Aorta (tissue), 5 donors: ENCODE results near the gene SERPIND1. TPM values are rescaled to one million over a fixed set of nuclear protein-coding genes. Genes with fewer than 3 reads are reported as not detected.
"Not testable (repeated sequence)": the region's sequence is repeated elsewhere in the genome, so short reads cannot be mapped to it uniquely, and the experiment has no call there.

Source experiments
- ATAC-seq: fragments of 200-7000 bp; cut with Tn5 transposase; one replicate; pipeline ENCODE4 v1.9.1; 2022; ENCODE audit warnings: moderate library complexity; ENCODE audit not compliant: low FRiP score
- DNase-seq, 2 donors: peaks; one replicate each; pipeline ENCODE4 v3.0.0-alpha.2; 2020
- H3K27ac ChIP-seq, 2 donors: one replicate each; pipeline ENCODE4 v1.5.1; 2013; ENCODE audit warnings: low read length in 2 of 2, mild to moderate bottlenecking in 2 of 2, moderate library complexity in 2 of 2, control low read depth in 1 of 2, inconsistent platforms in 1 of 2, low read depth in 1 of 2
- H3K27me3 ChIP-seq, 2 donors: one replicate each; pipeline ENCODE4 v1.6.1; 2013; ENCODE audit warnings: control low read depth in 1 of 2, low read length in 1 of 2, mild to moderate bottlenecking in 1 of 2, moderate library complexity in 1 of 2; ENCODE audit not compliant: insufficient read depth in 2 of 2, control insufficient read depth in 1 of 2
- H3K36me3 ChIP-seq, 2 donors: one replicate each; pipeline ENCODE4 v1.6.1; 2013; ENCODE audit warnings: control low read depth in 1 of 2, low read length in 1 of 2, mild to moderate bottlenecking in 1 of 2; ENCODE audit not compliant: insufficient read depth in 2 of 2, control insufficient read depth in 1 of 2
- H3K4me1 ChIP-seq, 2 donors: one replicate each; pipeline ENCODE4 v1.6.1; 2013; ENCODE audit warnings: low read length in 2 of 2, control low read depth in 1 of 2, mild to moderate bottlenecking in 1 of 2, moderate library complexity in 1 of 2; ENCODE audit not compliant: insufficient read depth in 2 of 2, control insufficient read depth in 1 of 2
- H3K4me3 ChIP-seq, 2 donors: one replicate each; pipeline ENCODE4 v1.5.1; 2013; ENCODE audit warnings: low read length in 2 of 2, control low read depth in 1 of 2, mild to moderate bottlenecking in 1 of 2
- H3K9me3 ChIP-seq: one replicate; pipeline ENCODE4 v1.6.1; 2013; ENCODE audit warnings: mild to moderate bottlenecking, low read length; ENCODE audit not compliant: control insufficient read depth
- WGBS, 2 donors: extraction: QIAGEN DNeasy Blood & Tissue Kit; methylation state at CpG; one replicate each; pipeline ENCODE4 v1.1.7; 2013; 5-methylcytosine and 5-hydroxymethylcytosine counted together
- intact Hi-C, 2 donors: fragments of 100-400 bp; cut with DNase I; formaldehyde crosslinking; loops; one replicate each; pipeline versions ENCODE4 v1.14.2 to v1.15.0; 2022
- polyA plus RNA-seq, 2 donors: library from polyadenylated mRNA; stranded (reverse); fragments of 200-250 nt; gene quantifications; one replicate each; pipeline ENCODE4 v1.2.3, GENCODE V29; 2013
- total RNA-seq, 2 donors: library from RNA; stranded (reverse); fragmentation: NEBNext Ultra II Directional; extraction: Animal tissue kit (Norgen Biotek cat#: 25700); gene quantifications; one replicate each; pipeline ENCODE4 v1.2.1, GENCODE V29; 2021
- donor health status: healthy with polysubstance abuse.
- donor health status: Bipolar disorder and iron deficiency.
- donor health status: DM: no; HTN: no; CAD: no.
- donor health status: DM: no; HTN: no; CAD: no.
- donor health status: DM: yes; HTN: yes; CAD: no.

The SERPIND1 gene
- total and polyA plus RNA-seq, 4 donors, result 0.15 to 0.38 (median 0.23) TPM; not detected in 1

DNA sequence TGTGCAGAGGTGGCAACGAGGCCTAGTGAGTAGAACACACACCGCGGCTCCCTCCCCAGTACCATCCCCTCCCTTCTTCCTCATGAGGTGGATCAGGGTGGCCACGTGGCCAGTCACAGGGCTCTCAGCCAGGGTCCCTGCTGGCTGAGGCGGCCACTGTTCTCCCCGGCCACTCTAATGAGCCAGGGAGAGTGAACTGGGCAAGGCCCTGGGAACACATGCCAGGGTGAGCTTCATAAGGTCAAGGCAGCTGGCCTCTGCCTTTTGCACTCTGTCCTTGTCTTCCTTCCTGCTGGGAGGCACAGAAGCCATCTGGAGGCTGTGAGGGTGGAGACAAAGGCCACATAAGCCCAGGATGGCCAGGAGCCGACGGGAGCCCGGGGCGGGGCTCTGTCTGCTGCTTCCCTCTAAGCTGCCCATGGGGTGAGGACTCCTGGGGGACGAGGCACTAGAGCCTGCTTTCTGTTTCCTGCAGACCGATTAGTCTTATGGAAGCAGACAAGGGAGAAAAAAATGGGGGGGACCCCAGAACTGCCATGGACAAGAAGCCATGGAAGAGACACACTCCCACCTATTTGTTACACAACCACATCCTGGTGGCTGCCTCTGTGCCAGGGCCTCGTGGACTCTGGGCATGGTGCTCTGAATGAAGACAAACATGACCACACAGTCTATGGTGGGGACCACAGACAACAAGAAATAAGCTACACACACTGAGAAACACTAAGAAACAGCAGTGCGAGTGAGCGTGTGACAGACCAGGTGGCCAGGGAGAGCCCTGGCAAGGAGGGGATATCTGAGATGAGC lies 38.4 kb upstream of the SERPIND1 start:
- H3K27me3 ChIP-seq, H3K36me3 ChIP-seq, H3K4me3 ChIP-seq, ATAC-seq, H3K27ac ChIP-seq, intact Hi-C loops, H3K4me1 ChIP-seq, H3K9me3 ChIP-seq, DNase-seq: not testable (repeated sequence)
- 81 to 83% methylated on average over 9 of the region's 15 CpGs for WGBS, 2 donors

DNA sequence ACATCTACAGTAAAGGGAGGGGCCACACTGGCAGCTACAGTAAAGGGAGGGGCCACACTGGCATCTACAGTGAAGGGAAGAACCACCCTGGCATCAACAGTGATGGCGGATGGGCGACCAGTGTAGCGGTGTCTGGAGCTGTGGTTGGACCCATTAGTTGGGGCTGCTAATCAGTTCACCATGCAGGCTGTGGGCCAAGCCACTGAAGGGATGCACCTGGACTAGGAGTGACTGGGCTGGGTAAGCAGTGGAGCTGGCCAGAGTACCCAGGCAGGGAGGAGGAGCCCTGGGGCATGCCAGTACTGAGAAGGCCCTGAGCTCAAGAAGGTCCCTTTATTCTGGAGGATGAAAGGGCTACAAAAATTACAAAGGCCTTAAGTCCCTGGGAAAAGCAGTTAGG lies 37.0 kb upstream of the SERPIND1 start:
- not testable (repeated sequence) for ATAC-seq, H3K36me3 ChIP-seq

DNA sequence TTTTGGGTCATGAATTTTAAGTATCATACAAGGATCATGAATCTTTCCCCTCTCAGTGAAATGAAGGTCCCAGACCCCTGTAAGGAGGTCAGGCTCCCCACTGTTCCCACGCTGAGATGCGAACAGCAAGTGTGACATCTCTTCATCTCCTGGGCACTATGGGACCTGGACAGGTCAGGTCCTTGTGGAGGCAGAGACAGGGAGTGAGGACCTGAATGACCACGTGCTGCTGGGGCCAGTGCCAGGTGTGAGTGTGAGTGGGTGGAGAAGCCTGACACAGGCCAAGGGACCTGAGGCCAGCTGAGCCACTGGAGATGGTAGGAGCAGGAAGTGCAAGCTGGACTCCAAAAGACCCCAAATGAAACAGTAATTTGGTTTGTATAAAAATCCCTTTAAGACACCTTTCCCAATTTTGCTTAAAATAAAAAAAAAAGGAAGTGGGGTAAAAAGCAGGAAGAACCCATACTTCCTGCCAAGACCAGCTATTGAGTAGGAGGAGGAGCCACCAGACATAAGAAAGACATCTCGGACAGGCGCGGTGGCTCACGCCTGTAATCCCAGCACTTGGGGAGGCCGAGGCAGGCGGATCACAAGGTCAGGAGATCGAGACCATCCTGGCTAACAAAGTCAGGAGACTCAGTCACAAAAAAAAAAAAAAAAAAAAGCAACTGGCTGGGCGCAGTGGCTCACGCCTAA lies 35.4 kb upstream of the SERPIND1 start:
- H3K36me3 ChIP-seq, result peaks cover 0 to 2% of the 10 kb centered on the region in 2 donors

More for the DNA sequence above, 37.0 kb upstream of the SERPIND1 start:
- DNase-seq, H3K27ac ChIP-seq, H3K27me3 ChIP-seq, intact Hi-C loops, H3K4me1 ChIP-seq, H3K4me3 ChIP-seq, H3K9me3 ChIP-seq: not testable (repeated sequence)
- WGBS, 2 donors, result 96 to 97% methylated on average over 3 of the region's 3 CpGs

DNA sequence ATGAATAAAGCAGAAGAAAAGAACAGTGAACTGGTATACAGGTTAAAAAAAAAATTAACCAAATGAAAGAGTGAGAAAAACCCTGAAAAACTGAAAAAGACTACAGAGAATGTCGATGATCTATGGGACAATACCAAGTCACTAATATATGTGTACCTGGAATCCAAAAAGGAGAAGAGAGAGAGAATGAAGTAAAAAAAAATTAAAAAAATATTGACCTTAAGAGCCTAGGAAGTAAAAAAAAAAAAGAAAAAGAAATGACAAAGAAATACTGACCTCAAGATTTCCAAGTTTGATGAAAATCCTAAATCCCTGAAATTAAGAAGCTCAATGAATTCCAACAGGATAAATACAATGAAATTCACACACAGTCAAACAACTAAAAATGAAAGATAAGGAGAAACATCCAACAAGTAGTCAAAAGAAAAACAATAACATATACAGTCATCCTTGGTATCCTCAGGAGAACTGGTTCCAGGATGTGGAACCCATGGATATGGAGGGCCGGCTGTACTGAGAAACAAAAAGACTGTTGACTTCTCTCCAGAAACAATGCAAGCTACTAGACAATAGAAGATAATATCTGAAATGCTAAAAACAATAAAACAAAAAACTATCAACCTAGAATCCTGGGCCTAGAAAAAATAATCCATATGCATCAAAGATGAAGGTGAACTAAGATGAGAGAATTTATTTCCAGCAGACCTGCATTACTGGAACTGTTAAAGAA lies 33.5 kb upstream of the SERPIND1 start:
- ATAC-seq, result no peak

More for the DNA sequence above, 35.4 kb upstream of the SERPIND1 start:
- no peak overlapping the region for H3K27ac ChIP-seq
- DNase-seq, result no peak
- 90 to 92% methylated on average over 12 of the region's 12 CpGs for WGBS, 2 donors
- no peak overlapping the region for H3K4me3 ChIP-seq
- intact Hi-C loops, result no loop called here
- H3K27me3 ChIP-seq, result no peaks in the 10 kb centered on the region
- no peaks in the 10 kb centered on the region for H3K4me1 ChIP-seq
- ATAC-seq, result no peak
- H3K9me3 ChIP-seq, result no peaks in the 10 kb centered on the region

DNA sequence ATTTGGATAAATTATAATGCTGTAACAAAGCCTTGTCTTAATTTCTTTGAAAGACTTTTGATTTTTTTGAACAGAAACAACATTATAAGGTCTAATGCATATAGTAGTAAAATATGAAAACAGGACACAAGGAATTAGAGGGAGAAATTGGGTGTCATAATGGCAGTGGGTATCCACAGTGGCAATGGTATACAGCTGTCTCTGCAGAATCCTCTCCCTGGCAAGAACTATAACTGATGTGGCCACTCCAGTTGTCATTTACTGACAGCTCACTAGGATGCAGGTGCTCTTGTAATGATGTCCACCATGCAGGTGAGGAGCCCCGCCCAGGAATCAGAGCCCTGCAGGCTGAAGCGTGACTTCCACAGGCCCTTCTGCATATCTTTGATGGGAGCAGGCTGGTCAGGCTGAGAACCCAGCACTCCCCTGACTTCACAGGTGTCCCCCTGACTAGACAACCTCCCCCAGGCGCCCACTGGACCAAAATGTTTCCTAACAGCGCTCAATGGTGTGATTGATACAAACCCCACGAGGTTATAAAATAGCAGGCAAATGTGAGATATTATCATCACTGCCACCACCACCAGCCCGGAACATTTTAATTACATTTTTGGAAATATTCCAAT lies 32.8 kb upstream of the SERPIND1 start:
- Histone ChIP-seq H3K9me3 (no peaks in the 10 kb centered on the region), H3K27me3 (no peaks in the 10 kb centered on the region), H3K4me3 (no peak overlapping the region), H3K4me1 (no peaks in the 10 kb centered on the region), H3K27ac (no peak overlapping the region), H3K36me3 (peaks cover 1 to 2% of the 10 kb centered on the region in 2 donors)
- intact Hi-C loops, result no loop called here
- no peak for DNase-seq
- ATAC-seq, result no peak
- WGBS, 2 donors, result 85 to 89% methylated on average over 6 of the region's 6 CpGs

More for the DNA sequence above, 33.5 kb upstream of the SERPIND1 start:
- no peaks in the 10 kb centered on the region for H3K9me3 ChIP-seq
- H3K27ac ChIP-seq, result no peak overlapping the region
- H3K27me3 ChIP-seq, result no peaks in the 10 kb centered on the region
- intact Hi-C loops, result no loop called here
- no peaks in the 10 kb centered on the region for H3K4me1 ChIP-seq
- no peak for DNase-seq
- 90 to 95% methylated on average over 2 of the region's 2 CpGs for WGBS, 2 donors
- H3K36me3 ChIP-seq, result peaks cover 1 to 2% of the 10 kb centered on the region in 2 donors
- H3K4me3 ChIP-seq, result no peak overlapping the region

DNA sequence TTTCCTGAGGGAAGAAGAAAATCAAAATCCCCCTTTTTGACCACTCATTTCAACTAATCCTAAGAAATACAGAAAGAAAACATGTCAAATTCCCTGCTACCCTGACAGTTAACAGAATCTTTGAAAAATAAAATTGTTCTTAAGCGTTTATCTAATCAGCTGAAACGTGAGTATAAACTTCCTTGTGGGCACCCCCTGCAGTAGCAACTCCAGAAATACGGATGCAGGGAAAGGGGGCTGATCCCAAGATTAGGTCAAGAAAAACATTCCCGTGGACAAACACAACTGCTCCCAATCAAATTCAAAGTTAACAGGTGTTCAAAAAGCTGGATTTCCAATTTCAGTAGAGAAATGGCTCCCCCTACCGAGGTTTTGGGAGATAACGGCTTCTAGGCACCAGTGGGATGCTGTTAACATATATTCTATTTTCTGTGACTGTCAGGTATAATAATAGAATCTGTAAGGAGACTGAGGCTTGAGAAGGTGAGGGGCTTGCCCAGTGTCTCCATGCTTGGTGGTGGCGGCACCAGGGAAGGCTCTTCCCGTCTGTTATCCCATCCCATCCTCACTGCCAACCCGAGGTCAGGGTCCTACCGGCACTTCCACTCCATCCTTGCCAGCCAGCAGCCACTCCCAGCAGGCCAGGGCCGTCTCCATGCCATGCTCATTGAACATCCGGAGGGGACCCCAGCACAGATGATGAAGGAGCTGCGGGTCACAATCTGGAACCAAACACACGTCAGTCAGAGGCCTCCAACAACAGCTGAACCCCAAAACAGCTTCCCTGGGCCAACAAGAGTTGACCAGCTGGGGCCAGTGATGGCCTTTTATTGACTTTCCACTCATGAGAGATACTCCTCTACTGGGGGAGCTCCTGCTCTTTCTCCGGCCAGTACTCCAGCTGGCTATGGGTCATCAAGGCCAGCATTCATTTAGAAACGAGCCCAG lies 32.0 kb upstream of the SERPIND1 start:
- DNase-seq, result no peak
- Histone ChIP-seq H3K27ac (no peak overlapping the region), H3K27me3 (no peaks in the 10 kb centered on the region), H3K9me3 (no peaks in the 10 kb centered on the region), H3K4me1 (no peaks in the 10 kb centered on the region), H3K4me3 (no peak overlapping the region), H3K36me3 (peaks cover 2 to 5% of the 10 kb centered on the region in 2 donors)
- no peak for ATAC-seq
- 71 to 72% methylated on average over 16 of the region's 16 CpGs for WGBS, 2 donors
- intact Hi-C loops, result no loop called here

DNA sequence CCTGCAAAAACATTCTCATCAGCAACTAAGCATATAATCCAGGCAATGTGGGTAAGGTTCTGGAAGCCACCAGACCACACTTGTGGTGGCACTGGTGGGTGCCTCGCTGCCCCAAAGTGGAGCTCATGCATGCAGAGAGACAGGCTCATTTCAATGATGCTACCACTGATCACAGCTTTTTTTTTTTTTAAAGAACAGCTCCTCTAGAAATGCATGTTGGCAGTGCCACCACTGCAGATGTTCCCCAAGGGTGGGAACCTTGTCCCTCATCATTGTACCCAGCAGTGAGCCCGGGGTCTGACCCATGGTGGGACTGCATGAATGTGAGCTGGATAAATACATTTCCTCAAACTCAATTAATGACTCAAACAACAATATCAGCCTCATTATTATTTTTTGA lies 31.1 kb upstream of the SERPIND1 start:
- WGBS, 2 donors, result 49 to 74% methylated on average over 2 of the region's 2 CpGs

More for the DNA sequence above, 31.1 kb upstream of the SERPIND1 start:
- Histone ChIP-seq H3K4me3 (no peak overlapping the region), H3K4me1 (no peaks in the 10 kb centered on the region), H3K27ac (no peak overlapping the region), H3K9me3 (no peaks in the 10 kb centered on the region), H3K36me3 (peaks cover 2 to 7% of the 10 kb centered on the region in 2 donors), H3K27me3 (no peaks in the 10 kb centered on the region)
- ATAC-seq, result no peak
- no peak for DNase-seq
- intact Hi-C loops, result no loop called here
